CD14-positive monocyte (primary cell): ENCODE measurements around the gene NFATC1. TPM values are rescaled to one million over a fixed set of nuclear protein-coding genes. Genes with fewer than 3 reads are reported as not detected.

Source experiments
- DNase-seq, 3 donors: peaks; one replicate each; pipeline ENCODE4 v3.0.0-alpha.2; 2011 to 2022
- H2AFZ ChIP-seq: 2 replicates; pipeline ENCODE4 v1.6.0; 2012; ENCODE audit warnings: mild to moderate bottlenecking, low read depth, low read length, inconsistent platforms; ENCODE audit not compliant: insufficient read depth, poor library complexity, severe bottlenecking
- H3K27ac ChIP-seq, 2 donors: 1 replicate in 1 of 2; 2 replicates in 1 of 2; pipeline ENCODE4 v1.5.1; 2012 to 2013; ENCODE audit warnings: low read length in 2 of 2, control low read depth in 1 of 2, inconsistent platforms in 1 of 2, low read depth in 1 of 2, mild to moderate bottlenecking in 1 of 2
- H3K27me3 ChIP-seq, 2 donors: one replicate each; pipeline versions ENCODE4 v1.6.0 to v1.6.1; 2011 to 2013; ENCODE audit warnings: low read length in 2 of 2; ENCODE audit not compliant: control insufficient read depth in 2 of 2, insufficient read depth in 2 of 2
- H3K36me3 ChIP-seq, 2 donors: replicated peaks in 1 of 2; 1 replicate in 1 of 2; 2 replicates in 1 of 2; pipeline versions ENCODE4 v1.5.1 to v1.6.1; 2012 to 2013; ENCODE audit warnings: low read length in 2 of 2, control low read depth in 1 of 2, inconsistent platforms in 1 of 2, mild to moderate bottlenecking in 1 of 2; ENCODE audit not compliant: insufficient read depth in 2 of 2, control insufficient read depth in 1 of 2
- H3K4me1 ChIP-seq, 2 donors: 1 replicate in 1 of 2; 2 replicates in 1 of 2; pipeline versions ENCODE4 v1.5.1 to v1.6.1; 2012 to 2013; ENCODE audit warnings: low read length in 2 of 2, control low read depth in 1 of 2, inconsistent platforms in 1 of 2, mild to moderate bottlenecking in 1 of 2, moderate library complexity in 1 of 2; ENCODE audit not compliant: insufficient read depth in 2 of 2, control insufficient read depth in 1 of 2
- H3K4me2 ChIP-seq: replicated peaks from 2 replicates; pipeline ENCODE3; 2012; ENCODE audit warnings: low read length, moderate library complexity, mild to moderate bottlenecking; ENCODE audit not compliant: poor library complexity, severe bottlenecking; ENCODE audit errors: extremely low read depth
- H3K4me3 ChIP-seq, 3 experiments: fragments of 200-600 bp in 1 of 3; sonication (generic) in 1 of 3; replicated peaks in 1 of 3; 1 replicate in 2 of 3; 2 replicates in 1 of 3; pipeline ENCODE4 v1.5.1; 2011 to 2013; ENCODE audit warnings: low read length in 3 of 3, mild to moderate bottlenecking in 3 of 3, control low read depth in 2 of 3, low read depth in 2 of 3, inconsistent platforms in 1 of 3, moderate library complexity in 1 of 3
- H3K79me2 ChIP-seq: 2 replicates; pipeline ENCODE4 v1.6.0; 2012; ENCODE audit warnings: mild to moderate bottlenecking, control low read depth, inconsistent platforms, low read length, moderate library complexity; ENCODE audit not compliant: insufficient read depth
- H3K9ac ChIP-seq: 2 replicates; pipeline ENCODE4 v1.6.0; 2017; ENCODE audit warnings: low read length, mild to moderate bottlenecking; ENCODE audit not compliant: insufficient read depth, poor library complexity, severe bottlenecking
- H3K9me3 ChIP-seq, 2 donors: replicated peaks in 1 of 2; 1 replicate in 1 of 2; 2 replicates in 1 of 2; pipeline versions ENCODE4 v1.5.1 to v1.6.1; 2012 to 2013; ENCODE audit warnings: low read length in 2 of 2, control low read depth in 1 of 2; ENCODE audit not compliant: control insufficient read depth in 1 of 2, insufficient read depth in 1 of 2
- H4K20me1 ChIP-seq: 2 replicates; pipeline ENCODE4 v1.6.0; 2012; ENCODE audit warnings: mild to moderate bottlenecking, low read length, control low read depth, moderate library complexity; ENCODE audit not compliant: insufficient read depth
- H3K27ac Mint-ChIP-seq, 7 donors: one replicate each; pipeline ENCODE4 v1.8.0; 2020; ENCODE audit warnings: mild to moderate bottlenecking in 7 of 7, mixed read lengths in 7 of 7, moderate library complexity in 6 of 7, inconsistent platforms in 2 of 7
- H3K27me3 Mint-ChIP-seq, 3 donors: one replicate each; pipeline ENCODE4 v1.8.0; 2021 to 2022; ENCODE audit warnings: low read depth in 3 of 3, mild to moderate bottlenecking in 3 of 3, mixed read lengths in 3 of 3, moderate library complexity in 3 of 3, inconsistent platforms in 1 of 3
- H3K36me3 Mint-ChIP-seq, 2 donors: one replicate each; pipeline ENCODE4 v1.8.0; 2020; ENCODE audit warnings: mixed read lengths in 2 of 2, inconsistent platforms in 1 of 2, mild to moderate bottlenecking in 1 of 2
- H3K4me1 Mint-ChIP-seq: one replicate; pipeline ENCODE4 v1.8.0; 2020; ENCODE audit warnings: mild to moderate bottlenecking, mixed read lengths
- H3K4me3 Mint-ChIP-seq, 2 donors: one replicate each; pipeline ENCODE4 v1.8.0; 2020; ENCODE audit warnings: mild to moderate bottlenecking in 2 of 2, mixed read lengths in 2 of 2, moderate library complexity in 1 of 2
- H3K9me3 Mint-ChIP-seq, 7 donors: one replicate each; pipeline ENCODE4 v1.8.0; 2020 to 2022; ENCODE audit warnings: mixed read lengths in 7 of 7, mild to moderate bottlenecking in 6 of 7, moderate library complexity in 6 of 7, inconsistent platforms in 2 of 7
- WGBS: methylation state at CpG from one replicate; pipeline ENCODE4 v1.1.5; 2013; ENCODE audit warnings: missing lambda C conversion rate; ENCODE audit not compliant: insufficient coverage; 5-methylcytosine and 5-hydroxymethylcytosine counted together
- intact Hi-C, 2 donors: fragments of 100-400 bp; cut with micrococcal nuclease; formaldehyde crosslinking; loops; one replicate each; pipeline versions ENCODE4 v1.15.0 to v1.15.1; 2023
- polyA plus RNA-seq, 3 donors: library from polyadenylated mRNA; depleted of rRNA in 1 of 3; unstranded in 2 of 3; stranded (reverse) in 1 of 3; fragments of 300-500 nt in 2 of 3; fragments of >200 nt in 1 of 3; fragmentation: Illumina TruSeq in 2 of 3; gene quantifications; 1 replicate in 2 of 3; 2 replicates in 1 of 3; pipeline ENCODE4 v1.2.3, GENCODE V29; 2012 to 2021
- TF ChIP-seq, protein P1 (sequence below): fragments of 200-600 bp; IDR thresholded peaks from one replicate; pipeline ENCODE4 v1.8.0; 2022; ENCODE audit warnings: antibody characterized with exemption, mild to moderate bottlenecking

NFATC1 gene
- polyA plus RNA-seq, 3 donors: 7.8 to 10.7 (median 8.3) TPM

DNA sequence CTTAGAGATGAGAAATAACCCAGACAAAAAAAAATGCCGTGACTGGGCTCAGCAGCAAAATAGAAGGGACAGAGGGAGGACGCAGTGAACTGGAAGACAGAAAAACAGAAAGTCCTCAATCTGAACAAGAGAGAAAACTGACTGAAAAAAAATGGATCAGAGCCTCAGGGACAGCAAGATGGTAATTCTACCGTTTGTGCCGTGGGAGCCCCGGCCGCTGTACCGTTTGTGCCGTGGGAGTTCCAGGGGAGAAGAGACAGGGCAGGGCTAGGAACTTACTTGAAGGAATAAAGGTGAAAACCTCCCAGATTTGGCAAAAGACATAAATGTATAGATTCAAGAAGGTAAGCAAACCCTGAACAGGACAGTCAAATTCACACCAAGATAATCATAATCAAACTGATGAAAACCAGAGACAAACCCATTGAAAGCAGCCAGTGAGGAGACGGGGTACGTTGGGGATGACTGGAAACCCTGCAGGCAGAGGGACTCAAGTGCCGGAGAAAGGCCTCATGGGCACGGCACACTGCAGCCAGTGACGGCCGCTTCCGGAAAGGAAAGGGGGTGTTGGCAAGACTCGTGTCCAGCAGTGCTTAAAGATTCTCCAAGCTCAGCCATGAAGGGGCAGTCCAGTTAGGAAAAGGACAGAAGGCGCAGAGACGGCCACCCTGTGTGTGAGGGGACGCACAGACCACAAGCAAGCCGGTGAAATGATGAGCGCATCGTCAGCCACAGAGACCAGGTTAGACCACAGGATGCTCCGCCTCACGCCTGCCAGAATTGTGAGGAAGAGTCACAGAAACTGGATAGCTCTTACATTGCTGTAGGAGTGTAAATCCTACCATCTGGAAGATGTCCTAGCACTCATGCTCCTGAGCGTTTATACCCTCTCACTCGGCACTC, 40.0 kb upstream of the NFATC1 start:
- WGBS: 90% methylated on average over 14 of the region's 26 CpGs
- no peaks in the 10 kb centered on the region for H3K9me3 ChIP-seq
- intact Hi-C loops: no loop called here
- H3K4me3 Mint-ChIP-seq: no peak overlapping the region
- H4K20me1 ChIP-seq: no peaks in the 10 kb centered on the region
- DNase-seq: no peak
- no peaks in the 10 kb centered on the region for H3K79me2 ChIP-seq
- no peaks in the 10 kb centered on the region for H3K4me1 Mint-ChIP-seq
- H3K27ac Mint-ChIP-seq: no peak overlapping the region
- H3K36me3 ChIP-seq: peaks cover 18 to 41% of the 10 kb centered on the region in 2 donors
- H3K27me3 ChIP-seq: no peaks in the 10 kb centered on the region
- peaks cover 35 to 54% of the 10 kb centered on the region in 2 donors for H3K36me3 Mint-ChIP-seq
- no peak overlapping the region for H3K27ac ChIP-seq
- peaks cover 0 to 2% (median 0%) of the 10 kb centered on the region in 7 donors for H3K9me3 Mint-ChIP-seq
- no peak overlapping the region for H2AFZ ChIP-seq
- H3K27me3 Mint-ChIP-seq: no peaks in the 10 kb centered on the region
- H3K4me2 ChIP-seq: no peak overlapping the region
- no peaks in the 10 kb centered on the region for H3K4me1 ChIP-seq
- H3K9ac ChIP-seq: no peak overlapping the region
- H3K4me3 ChIP-seq: no peak overlapping the region
- TF ChIP-seq, protein P1, sequence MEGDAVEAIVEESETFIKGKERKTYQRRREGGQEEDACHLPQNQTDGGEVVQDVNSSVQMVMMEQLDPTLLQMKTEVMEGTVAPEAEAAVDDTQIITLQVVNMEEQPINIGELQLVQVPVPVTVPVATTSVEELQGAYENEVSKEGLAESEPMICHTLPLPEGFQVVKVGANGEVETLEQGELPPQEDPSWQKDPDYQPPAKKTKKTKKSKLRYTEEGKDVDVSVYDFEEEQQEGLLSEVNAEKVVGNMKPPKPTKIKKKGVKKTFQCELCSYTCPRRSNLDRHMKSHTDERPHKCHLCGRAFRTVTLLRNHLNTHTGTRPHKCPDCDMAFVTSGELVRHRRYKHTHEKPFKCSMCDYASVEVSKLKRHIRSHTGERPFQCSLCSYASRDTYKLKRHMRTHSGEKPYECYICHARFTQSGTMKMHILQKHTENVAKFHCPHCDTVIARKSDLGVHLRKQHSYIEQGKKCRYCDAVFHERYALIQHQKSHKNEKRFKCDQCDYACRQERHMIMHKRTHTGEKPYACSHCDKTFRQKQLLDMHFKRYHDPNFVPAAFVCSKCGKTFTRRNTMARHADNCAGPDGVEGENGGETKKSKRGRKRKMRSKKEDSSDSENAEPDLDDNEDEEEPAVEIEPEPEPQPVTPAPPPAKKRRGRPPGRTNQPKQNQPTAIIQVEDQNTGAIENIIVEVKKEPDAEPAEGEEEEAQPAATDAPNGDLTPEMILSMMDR: no peak

DNA sequence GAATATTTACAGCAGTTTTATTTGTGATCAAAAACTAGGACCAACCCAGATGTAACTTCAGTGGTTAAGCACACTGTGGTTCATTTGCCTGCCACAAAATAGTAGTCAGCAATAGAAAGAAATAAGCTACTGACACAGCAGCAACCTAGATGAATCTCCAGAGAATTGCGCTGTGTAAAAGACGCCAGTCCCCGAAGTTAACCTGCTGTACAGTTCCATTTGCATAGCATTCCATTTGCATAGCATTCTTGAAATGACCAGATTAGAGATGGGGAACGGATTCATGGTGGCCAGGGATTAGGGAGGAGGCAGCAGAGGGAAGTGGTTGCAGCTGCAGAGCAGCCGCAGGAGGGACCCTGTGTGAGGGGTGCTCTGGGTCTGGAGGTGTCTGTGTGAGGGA, 39.3 kb upstream of the NFATC1 start:
- intact Hi-C loops: no loop called here
- H2AFZ ChIP-seq: no peak overlapping the region
- peaks cover 23 to 41% of the 10 kb centered on the region in 2 donors for H3K36me3 ChIP-seq
- TF ChIP-seq, protein P1: no peak
- H3K4me3 ChIP-seq: no peak overlapping the region
- H3K79me2 ChIP-seq: no peaks in the 10 kb centered on the region
- Mint-ChIP-seq H3K27ac (no peak overlapping the region), H3K4me1 (no peaks in the 10 kb centered on the region), H3K27me3 (no peaks in the 10 kb centered on the region), H3K36me3 (peaks cover 36 to 58% of the 10 kb centered on the region in 2 donors), H3K4me3 (no peak overlapping the region), H3K9me3 (peaks cover 0 to 3% (median 0%) of the 10 kb centered on the region in 7 donors)
- no peaks in the 10 kb centered on the region for H4K20me1 ChIP-seq
- no peak overlapping the region for H3K27ac ChIP-seq
- H3K9me3 ChIP-seq: no peaks in the 10 kb centered on the region
- no peak overlapping the region for H3K9ac ChIP-seq
- no peaks in the 10 kb centered on the region for H3K27me3 ChIP-seq
- no peak overlapping the region for H3K4me2 ChIP-seq
- H3K4me1 ChIP-seq: no peaks in the 10 kb centered on the region
- 100% methylated on average over 3 of the region's 5 CpGs for WGBS
- DNase-seq: no peak
